Endothelial cell of umbilical vein (primary cell): ENCODE measurements around the gene KLRB1. TPM values are rescaled to one million over a fixed set of nuclear protein-coding genes. Genes with fewer than 3 reads are reported as not detected.

ENCODE experiments used
- BruUV-seq: library from RNA; stranded (reverse); fragments of 400-500 nt; replicated peaks from 2 replicates; lab custom pipeline; 2021; lab: Mats Ljungman, UMichigan
- CTCF ChIA-PET: fragments of 300-600, 350-600 bp; sonication (Branson Sonifier 250); formaldehyde crosslinking; loops from one replicate; lab custom pipeline; 2021; ENCODE audit warnings: antibody characterized with exemption, inconsistent platforms; lab: Charles Lee
- POLR2A ChIA-PET: fragments of 300-600, 350-600 bp; sonication (Branson Sonifier 250); formaldehyde crosslinking; loops from one replicate; lab custom pipeline; 2021; ENCODE audit warnings: antibody characterized with exemption, inconsistent platforms; lab: Charles Lee
- DNase-seq: peaks from one replicate; pipeline ENCODE4 v3.0.0-alpha.2; 2011; ENCODE audit warnings: low read depth, low spot score
- FAIRE-seq: peaks from 2 replicates; lab custom pipeline; 2011; peaks lifted over from hg19 to GRCh38; lab: Jason Lieb, UNC
- H2AFZ ChIP-seq: 2 replicates; pipeline ENCODE4 v1.6.0; 2012; ENCODE audit warnings: low read depth, low read length, control low read depth, inconsistent platforms
- H3K27ac ChIP-seq: 2 replicates; pipeline ENCODE4 v1.5.1; 2011; ENCODE audit warnings: low read depth, mild to moderate bottlenecking, control low read depth, low read length, moderate library complexity; ENCODE audit not compliant: insufficient read depth
- H3K27me3 ChIP-seq, 2 experiments: 2 replicates each; pipeline versions ENCODE4 v1.6.0 to v1.6.1; 2011; ENCODE audit warnings: low read length in 2 of 2, mixed read lengths in 1 of 2; ENCODE audit not compliant: control insufficient read depth in 2 of 2, insufficient read depth in 2 of 2
- H3K36me3 ChIP-seq, 2 experiments: 2 replicates in 1 of 2; 3 replicates in 1 of 2; pipeline ENCODE4 v1.5.1; 2011; ENCODE audit warnings: low read length in 2 of 2, mild to moderate bottlenecking in 1 of 2, moderate library complexity in 1 of 2; ENCODE audit not compliant: control insufficient read depth in 2 of 2, insufficient read depth in 2 of 2; ENCODE audit errors: extremely low read depth in 1 of 2
- H3K4me1 ChIP-seq: 3 replicates; pipeline ENCODE4 v1.5.1; 2011; ENCODE audit warnings: mild to moderate bottlenecking, low read length; ENCODE audit not compliant: control insufficient read depth, insufficient read depth; ENCODE audit errors: extremely low read depth
- H3K4me2 ChIP-seq: 2 replicates; pipeline ENCODE4 v1.6.1; 2011; ENCODE audit warnings: low read length, control low read depth, mixed read lengths; ENCODE audit not compliant: insufficient read depth
- H3K4me3 ChIP-seq, 3 experiments: fragments of 200-600 bp in 1 of 3; sonication (generic), shearing (Covaris generic) in 1 of 3; replicated peaks in 1 of 3; 2 replicates each; pipeline ENCODE4 v1.5.1; 2011 to 2016; ENCODE audit warnings: control low read depth in 3 of 3, low read length in 3 of 3, mild to moderate bottlenecking in 2 of 3, inconsistent platforms in 1 of 3, low read depth in 1 of 3, moderate library complexity in 1 of 3; ENCODE audit not compliant: insufficient read depth in 1 of 3
- H3K79me2 ChIP-seq: 2 replicates; pipeline ENCODE4 v1.6.0; 2012; ENCODE audit warnings: low read length, inconsistent platforms; ENCODE audit not compliant: control insufficient read depth, insufficient read depth
- H3K9ac ChIP-seq: replicated peaks from 2 replicates; pipeline ENCODE3; 2011; ENCODE audit warnings: low read length, control low read depth; ENCODE audit not compliant: insufficient read depth; ENCODE audit errors: extremely low read depth
- H3K9me1 ChIP-seq: replicated peaks from 3 replicates; pipeline ENCODE4 v1.6.0; 2011; ENCODE audit warnings: mild to moderate bottlenecking, low read length; ENCODE audit not compliant: control insufficient read depth, insufficient read depth; ENCODE audit errors: extremely low read depth
- H3K9me3 ChIP-seq: replicated peaks from 2 replicates; pipeline ENCODE4 v1.5.1; 2012; ENCODE audit warnings: low read length, inconsistent platforms; ENCODE audit not compliant: control insufficient read depth, insufficient read depth
- H4K20me1 ChIP-seq: replicated peaks from 2 replicates; pipeline ENCODE3; 2011; ENCODE audit warnings: mild to moderate bottlenecking, low read length; ENCODE audit not compliant: control insufficient read depth, insufficient read depth; ENCODE audit errors: extremely low read depth
- CTCF ChIP-seq, 2 donors: IDR thresholded peaks; 1 replicate in 1 of 2; 2 replicates in 1 of 2; pipeline ENCODE4 v1.5.1; 2011; ENCODE audit warnings: low read length in 2 of 2, mild to moderate bottlenecking in 2 of 2, moderate library complexity in 2 of 2, control low read depth in 1 of 2, inconsistent platforms in 1 of 2, low read depth in 1 of 2; ENCODE audit not compliant: insufficient read depth in 1 of 2; ENCODE audit errors: extremely low read depth in 1 of 2
- EZH2 ChIP-seq: IDR thresholded peaks from 2 replicates; pipeline ENCODE4 v1.6.1; 2012; ENCODE audit warnings: borderline replicate concordance, low read depth, mild to moderate bottlenecking, moderate library complexity, low read length, inconsistent platforms; ENCODE audit not compliant: severe bottlenecking
- FOS ChIP-seq: IDR thresholded peaks from 2 replicates; pipeline ENCODE4 v1.6.1; 2011; ENCODE audit warnings: mild to moderate bottlenecking, low read length, moderate library complexity, borderline replicate concordance; ENCODE audit not compliant: insufficient read depth
- GATA2 ChIP-seq: IDR thresholded peaks from 2 replicates; pipeline ENCODE4 v1.7.0; 2011; ENCODE audit warnings: low read depth, mild to moderate bottlenecking, moderate library complexity, mixed read lengths, low read length; ENCODE audit not compliant: insufficient read length, insufficient read depth
- JUN ChIP-seq: IDR thresholded peaks from 2 replicates; pipeline ENCODE4 v1.6.1; 2011; ENCODE audit warnings: borderline replicate concordance, low read depth; ENCODE audit not compliant: insufficient read length, insufficient read depth
- MAX ChIP-seq: IDR thresholded peaks from 2 replicates; pipeline ENCODE4 v1.6.1; 2011; ENCODE audit not compliant: insufficient read depth, insufficient read length
- MYC ChIP-seq: IDR thresholded peaks from one replicate; pipeline ENCODE4 v1.6.1; 2011; ENCODE audit warnings: mild to moderate bottlenecking, low read depth, low read length
- POLR2A ChIP-seq: IDR thresholded peaks from 2 replicates; pipeline ENCODE4 v1.6.1; 2012; ENCODE audit warnings: low read depth, mild to moderate bottlenecking, control low read depth, low read length
- POLR2AphosphoS5 ChIP-seq: IDR thresholded peaks from 2 replicates; pipeline ENCODE4 v1.6.1; 2012; ENCODE audit warnings: low read depth, mild to moderate bottlenecking, control low read depth, low read length, moderate library complexity; ENCODE audit not compliant: insufficient read depth
- dilution Hi-C: fragments of 300-500 bp; cut with MboI; formaldehyde crosslinking; loops from one replicate; pipeline ENCODE4 v1.15.0; 2019; ENCODE audit warnings: low sequenced_read_pairs; ENCODE audit not compliant: extremely low pct_ligation_motif_present
- intact Hi-C: fragments of 100-400 bp; cut with micrococcal nuclease; formaldehyde crosslinking; loops from one replicate; pipeline ENCODE4 v1.10.0; 2022
- polyA plus RNA-seq, 4 experiments: library from polyadenylated mRNA; depleted of rRNA in 3 of 4; stranded (reverse) in 3 of 4; unstranded in 1 of 4; fragments of >200 nt; gene quantifications; 2 replicates each; pipeline versions ENCODE4 v1.2.1 to v1.2.3, GENCODE V29; 2011 to 2012; ENCODE audit warnings: missing spikeins in 1 of 4
- total RNA-seq: library from RNA; stranded (reverse); gene quantifications from 2 replicates; pipeline ENCODE4 v1.2.3, GENCODE V29; 2021

KLRB1 gene
- total and polyA plus RNA-seq, 2 donors (not counting 3 experiments of a cell fraction or from before 2014, with no cell fraction given) = not detected

- ChIA-PET POLR2A (no interaction called here), CTCF (interaction anchor here (1.1 to 1.3 kb wide), 2 partner anchors 19 to 59 kb away, joined by 3 read pairs; no protein-coding TSS in a partner anchor)
- TF ChIP-seq POLR2A (no peak), POLR2AphosphoS5 (no peak), EZH2 (no peak), MYC (no peak), MAX (no peak), CTCF (IDR thresholded peaks at IDR 0.05; ENCODE audit: extremely low read depth in 1 of 2, insufficient read depth in 1 of 2, low read depth in 1 of 2, low read length in 2 of 2) (no peak), FOS (no peak), GATA2 (no peak), JUN (no peak)
- H3K9me1 ChIP-seq = no peaks in the 10 kb centered on the region
- intact Hi-C loops (no loop called here), dilution Hi-C loops (no loop called here)
- no peak overlapping the region for H3K9ac ChIP-seq
- no peak for FAIRE-seq
- H4K20me1 ChIP-seq = no peaks in the 10 kb centered on the region
- no peak for DNase-seq
- no peaks in the 10 kb centered on the region for H3K36me3 ChIP-seq
- no TSS peak for BruUV-seq
- H3K4me2 ChIP-seq = peak overlapping the region; percentile 98
- H2AFZ ChIP-seq = peak overlapping the region; percentile 3
- H3K4me1 ChIP-seq = peaks cover 40% of the 10 kb centered on the region
- peaks cover 10% of the 10 kb centered on the region for H3K79me2 ChIP-seq
- H3K9me3 ChIP-seq = no peaks in the 10 kb centered on the region
- H3K27me3 ChIP-seq = no peaks in the 10 kb centered on the region
- H3K4me3 ChIP-seq = peak overlapping the region; percentile 1 to 91 (median 85)
- no peak overlapping the region for H3K27ac ChIP-seq
These were observed 41.8 kb upstream of the KLRB1 start for GRCh38 chr12:9649532-9649940.
